H1 (cell line): ENCODE results near the gene RS1. TPM values are rescaled to one million over a fixed set of nuclear protein-coding genes. Genes with fewer than 3 reads are reported as not detected.

Source experiments
- CTCF ChIA-PET: fragments of 300-600 bp; sonication (Branson Sonifier 250); formaldehyde crosslinking; loops from one replicate; lab custom pipeline; 2021; ENCODE audit not compliant: partially characterized antibody; lab: Charles Lee
- POLR2A ChIA-PET: fragments of 300-600 bp; sonication (Branson Sonifier 250); formaldehyde crosslinking; loops from one replicate; lab custom pipeline; 2021; ENCODE audit warnings: inconsistent platforms; ENCODE audit not compliant: partially characterized antibody; lab: Charles Lee
- DNase-seq, 2 experiments: peaks; one replicate each; pipeline versions ENCODE4 v3.0.0 to v3.0.0-alpha.2; 2010 to 2022; ENCODE audit warnings: low spot score in 2 of 2, low read depth in 1 of 2, mixed read lengths in 1 of 2
- FAIRE-seq: peaks from 2 replicates; lab custom pipeline; 2011; peaks lifted over from hg19 to GRCh38; lab: Jason Lieb, UNC
- H2AFZ ChIP-seq: 2 replicates; pipeline ENCODE4 v1.8.1; 2012; ENCODE audit warnings: low read length, inconsistent platforms
- H2AK5ac ChIP-seq: 2 replicates; pipeline ENCODE4 v1.6.1; 2013; ENCODE audit warnings: low read depth, low read length
- H2BK120ac ChIP-seq: replicated peaks from 2 replicates; pipeline ENCODE3; 2013; ENCODE audit warnings: low read depth, low read length, inconsistent platforms
- H2BK12ac ChIP-seq: 2 replicates; pipeline ENCODE4 v1.6.1; 2013; ENCODE audit warnings: low read depth, low read length
- H2BK15ac ChIP-seq: 2 replicates; pipeline ENCODE4 v1.6.1; 2013; ENCODE audit warnings: low read length
- H2BK20ac ChIP-seq: 2 replicates; pipeline ENCODE4 v1.6.1; 2013; ENCODE audit warnings: low read length
- H2BK5ac ChIP-seq: 2 replicates; pipeline ENCODE4 v1.6.1; 2013; ENCODE audit warnings: low read depth, low read length
- H3K14ac ChIP-seq: 2 replicates; pipeline ENCODE4 v1.6.1; 2013; ENCODE audit warnings: inconsistent platforms; ENCODE audit not compliant: insufficient read length
- H3K18ac ChIP-seq: 2 replicates; pipeline ENCODE4 v1.6.1; 2013; ENCODE audit warnings: low read length; ENCODE audit errors: extremely low read depth
- H3K23ac ChIP-seq: 2 replicates; pipeline ENCODE4 v1.6.1; 2013; ENCODE audit warnings: inconsistent platforms; ENCODE audit not compliant: insufficient read length
- H3K23me2 ChIP-seq: 2 replicates; pipeline ENCODE4 v1.6.1; 2013; ENCODE audit warnings: low read depth, low read length
- H3K27ac ChIP-seq: 2 replicates; pipeline ENCODE4 v1.6.1; 2011; ENCODE audit warnings: low read depth, low read length, inconsistent platforms
- H3K27me3 ChIP-seq, 4 experiments: replicated peaks in 1 of 4; 1 replicate in 1 of 4; 2 replicates in 3 of 4; pipeline versions ENCODE4 v1.6.1 to v1.8.1; 2011 to 2013; ENCODE audit warnings: low read length in 3 of 4, mild to moderate bottlenecking in 3 of 4, inconsistent platforms in 2 of 4, mixed read lengths in 2 of 4, moderate library complexity in 1 of 4; ENCODE audit not compliant: control insufficient read depth in 3 of 4, insufficient read depth in 3 of 4; ENCODE audit errors: extremely low read depth in 1 of 4
- H3K36me3 ChIP-seq, 4 experiments: 2 replicates each; pipeline versions ENCODE4 v1.6.1 to v1.8.1; 2011 to 2013; ENCODE audit warnings: mild to moderate bottlenecking in 4 of 4, low read length in 3 of 4, moderate library complexity in 2 of 4, control low read depth in 1 of 4, inconsistent platforms in 1 of 4; ENCODE audit not compliant: insufficient read depth in 4 of 4, control insufficient read depth in 2 of 4
- H3K4ac ChIP-seq: replicated peaks from 2 replicates; pipeline ENCODE3; 2013; ENCODE audit warnings: low read length, low read depth, mixed read lengths, inconsistent platforms; ENCODE audit not compliant: insufficient read length
- H3K4me1 ChIP-seq, 4 experiments: replicated peaks in 1 of 4; 1 replicate in 1 of 4; 2 replicates in 3 of 4; pipeline versions ENCODE4 v1.6.1 to v1.8.1; 2011 to 2013; ENCODE audit warnings: low read length in 3 of 4, inconsistent platforms in 2 of 4, mixed read lengths in 1 of 4; ENCODE audit not compliant: insufficient read depth in 4 of 4, control insufficient read depth in 3 of 4
- H3K4me2 ChIP-seq, 2 experiments: 2 replicates each; pipeline versions ENCODE4 v1.6.1 to v1.8.1; 2011 to 2013; ENCODE audit warnings: low read depth in 2 of 2, low read length in 2 of 2, control low read depth in 1 of 2, inconsistent platforms in 1 of 2, mild to moderate bottlenecking in 1 of 2; ENCODE audit not compliant: insufficient read depth in 1 of 2
- H3K4me3 ChIP-seq, 4 experiments: fragments of 200-600, 300-600 bp in 1 of 4; sonication (generic), shearing (Covaris generic), sonication (Bioruptor Twin) in 1 of 4; 2 replicates each; pipeline versions ENCODE4 v1.5.1 to v1.8.1; 2011 to 2016; ENCODE audit warnings: low read length in 4 of 4, low read depth in 3 of 4, control low read depth in 2 of 4, inconsistent platforms in 2 of 4, mild to moderate bottlenecking in 2 of 4, mixed read lengths in 1 of 4, moderate library complexity in 1 of 4; ENCODE audit not compliant: insufficient read depth in 2 of 4; ENCODE audit errors: extremely low read depth in 1 of 4
- H3K56ac ChIP-seq: replicated peaks from 2 replicates; pipeline ENCODE3; 2013; ENCODE audit warnings: low read depth, mild to moderate bottlenecking, mixed read lengths, low read length, inconsistent platforms; ENCODE audit not compliant: insufficient read length
- H3K79me1 ChIP-seq: 2 replicates; pipeline ENCODE4 v1.6.1; 2013; ENCODE audit warnings: low read depth, low read length, control low read depth
- H3K79me2 ChIP-seq, 2 experiments: 2 replicates each; pipeline versions ENCODE4 v1.6.1 to v1.8.1; 2012 to 2013; ENCODE audit warnings: low read length in 2 of 2, mild to moderate bottlenecking in 2 of 2, inconsistent platforms in 1 of 2; ENCODE audit not compliant: insufficient read depth in 2 of 2, control insufficient read depth in 1 of 2
- H3K9ac ChIP-seq, 4 experiments: replicated peaks in 1 of 4; 1 replicate in 1 of 4; 2 replicates in 3 of 4; pipeline versions ENCODE4 v1.6.1 to v1.8.1; 2011 to 2013; ENCODE audit warnings: low read depth in 3 of 4, low read length in 3 of 4, control low read depth in 2 of 4, mild to moderate bottlenecking in 2 of 4, moderate library complexity in 2 of 4, inconsistent platforms in 1 of 4; ENCODE audit errors: extremely low read depth in 1 of 4
- H3K9me3 ChIP-seq, 2 experiments: 2 replicates each; pipeline versions ENCODE4 v1.6.1 to v1.8.1; 2012 to 2013; ENCODE audit warnings: mild to moderate bottlenecking in 2 of 2, moderate library complexity in 2 of 2, control low read depth in 1 of 2, inconsistent platforms in 1 of 2, low read depth in 1 of 2, low read length in 1 of 2, mixed read lengths in 1 of 2; ENCODE audit not compliant: insufficient read depth in 2 of 2
- H4K20me1 ChIP-seq, 2 experiments: replicated peaks in 1 of 2; 2 replicates each; pipeline versions ENCODE3 to v1.8.1; 2011 to 2013; ENCODE audit warnings: inconsistent platforms in 2 of 2, low read length in 2 of 2, mild to moderate bottlenecking in 1 of 2; ENCODE audit not compliant: insufficient read depth in 2 of 2, control insufficient read depth in 1 of 2
- H4K5ac ChIP-seq: 2 replicates; pipeline ENCODE4 v1.6.1; 2013; ENCODE audit warnings: low read length, low read depth, mixed read lengths, inconsistent platforms; ENCODE audit not compliant: insufficient read length
- H4K8ac ChIP-seq: 2 replicates; pipeline ENCODE4 v1.8.0; 2013; ENCODE audit warnings: mild to moderate bottlenecking, moderate library complexity, low read length, inconsistent platforms; ENCODE audit not compliant: insufficient read depth; ENCODE audit errors: extremely low read depth
- H4K91ac ChIP-seq: replicated peaks from 2 replicates; pipeline ENCODE3; 2013; ENCODE audit warnings: low read length, mixed read lengths, inconsistent platforms; ENCODE audit not compliant: insufficient read length
- BACH1 ChIP-seq: IDR thresholded peaks from 2 replicates; pipeline ENCODE4 v1.6.1; 2012; ENCODE audit warnings: low read length, improper control_type of control experiment
- BRCA1 ChIP-seq: IDR thresholded peaks from 2 replicates; pipeline ENCODE4 v1.6.1; 2012; ENCODE audit warnings: low read depth, low read length, improper control_type of control experiment
- CREB1 ChIP-seq: IDR thresholded peaks from 2 replicates; pipeline ENCODE4 v1.6.1; 2012; ENCODE audit warnings: inconsistent platforms
- EZH2 ChIP-seq: fragments of 200-600 bp; sonication (generic); IDR thresholded peaks from 2 replicates; pipeline ENCODE4 v1.7.1; 2012; ENCODE audit warnings: low read depth, mild to moderate bottlenecking, moderate library complexity, low read length, inconsistent platforms; ENCODE audit not compliant: severe bottlenecking
- GTF2F1 ChIP-seq: IDR thresholded peaks from 2 replicates; pipeline ENCODE4 v1.6.1; 2012; ENCODE audit warnings: low read depth, low read length, improper control_type of control experiment, borderline replicate concordance
- HDAC6 ChIP-seq: IDR thresholded peaks from one replicate; pipeline ENCODE4 v1.7.1; 2012; ENCODE audit warnings: low read depth, mild to moderate bottlenecking, inconsistent platforms, low read length, moderate library complexity
- JUN ChIP-seq: IDR thresholded peaks from 2 replicates; pipeline ENCODE4 v1.6.1; 2011; ENCODE audit warnings: low read depth, mild to moderate bottlenecking, improper control_type of control experiment, low read length
- KDM1A ChIP-seq: fragments of 200-600, 300-600 bp; sonication (generic); IDR thresholded peaks from 2 replicates; pipeline ENCODE4 v1.7.1; 2016; ENCODE audit warnings: mild to moderate bottlenecking, low read length, borderline replicate concordance
- KDM4A ChIP-seq: IDR thresholded peaks from one replicate; pipeline ENCODE4 v1.7.1; 2012; ENCODE audit warnings: low read depth, mild to moderate bottlenecking, moderate library complexity, low read length, inconsistent platforms; ENCODE audit not compliant: severe bottlenecking
- KDM5A ChIP-seq: fragments of 200-600 bp; IDR thresholded peaks from 2 replicates; pipeline ENCODE4 v1.7.1; 2012; ENCODE audit warnings: mild to moderate bottlenecking, low read length, inconsistent platforms, mixed read lengths
- SP1 ChIP-seq: IDR thresholded peaks from 2 replicates; pipeline ENCODE4 v1.6.1; 2011; ENCODE audit warnings: low read depth, low read length
- SP2 ChIP-seq: IDR thresholded peaks from 2 replicates; pipeline ENCODE4 v1.6.1; 2012; ENCODE audit warnings: mild to moderate bottlenecking, low read length, inconsistent platforms
- SUZ12 ChIP-seq: fragments of 200-600 bp; sonication (generic); IDR thresholded peaks from 2 replicates; pipeline ENCODE4 v1.6.1; 2012; ENCODE audit warnings: mild to moderate bottlenecking, inconsistent platforms, low read length, moderate library complexity, mixed read lengths
- TBP ChIP-seq: IDR thresholded peaks from 2 replicates; pipeline ENCODE4 v1.6.1; 2011; ENCODE audit warnings: low read depth, low read length, improper control_type of control experiment
- YY1 ChIP-seq: IDR thresholded peaks from 2 replicates; pipeline ENCODE4 v1.6.1; 2011; ENCODE audit warnings: low read depth, mild to moderate bottlenecking, low read length
- WGBS, 2 experiments: shearing (Covaris generic) in 1 of 2; methylation state at CpG; one replicate each; pipeline versions ENCODE4 v1.1.6 to v1.1.7; 2013 to 2015; ENCODE audit warnings: low lambda C conversion rate in 2 of 2, mixed read lengths in 2 of 2, inconsistent platforms in 1 of 2, low coverage in 1 of 2, missing lambda C conversion rate in 1 of 2; ENCODE audit not compliant: insufficient replicate concordance in 2 of 2, insufficient coverage in 1 of 2, insufficient read length in 1 of 2; ENCODE audit errors: extremely low coverage in 1 of 2, missing lambda C conversion rate in 1 of 2; 5-methylcytosine and 5-hydroxymethylcytosine counted together
- polyA plus RNA-seq, 7 experiments: library from polyadenylated mRNA; depleted of rRNA in 3 of 7; stranded (reverse) in 5 of 7; unstranded in 2 of 7; fragments of >200 nt in 5 of 7; fragments of 200-250 nt in 2 of 7; gene quantifications; 1 replicate in 5 of 7; 2 replicates in 1 of 7; 4 replicates in 1 of 7; pipeline versions ENCODE4 v1.2.1 to v1.2.3, GENCODE V29; 2011 to 2013; ENCODE audit warnings: missing spikeins in 2 of 7, mixed read lengths in 2 of 7
- total RNA-seq: library from RNA; stranded (reverse); fragmentation: NEBNext Ultra II Directional; extraction: Animal tissue kit (Norgen Biotek cat#: 25700); gene quantifications from 2 replicates; pipeline ENCODE4 v1.2.1, GENCODE V29; 2021

Gene RS1
- total and polyA plus RNA-seq, 2 of the 8 experiments (the other 6 are each of a cell fraction or from before 2014, with no cell fraction given), result 0.03 TPM; not detected in 1

DNA sequence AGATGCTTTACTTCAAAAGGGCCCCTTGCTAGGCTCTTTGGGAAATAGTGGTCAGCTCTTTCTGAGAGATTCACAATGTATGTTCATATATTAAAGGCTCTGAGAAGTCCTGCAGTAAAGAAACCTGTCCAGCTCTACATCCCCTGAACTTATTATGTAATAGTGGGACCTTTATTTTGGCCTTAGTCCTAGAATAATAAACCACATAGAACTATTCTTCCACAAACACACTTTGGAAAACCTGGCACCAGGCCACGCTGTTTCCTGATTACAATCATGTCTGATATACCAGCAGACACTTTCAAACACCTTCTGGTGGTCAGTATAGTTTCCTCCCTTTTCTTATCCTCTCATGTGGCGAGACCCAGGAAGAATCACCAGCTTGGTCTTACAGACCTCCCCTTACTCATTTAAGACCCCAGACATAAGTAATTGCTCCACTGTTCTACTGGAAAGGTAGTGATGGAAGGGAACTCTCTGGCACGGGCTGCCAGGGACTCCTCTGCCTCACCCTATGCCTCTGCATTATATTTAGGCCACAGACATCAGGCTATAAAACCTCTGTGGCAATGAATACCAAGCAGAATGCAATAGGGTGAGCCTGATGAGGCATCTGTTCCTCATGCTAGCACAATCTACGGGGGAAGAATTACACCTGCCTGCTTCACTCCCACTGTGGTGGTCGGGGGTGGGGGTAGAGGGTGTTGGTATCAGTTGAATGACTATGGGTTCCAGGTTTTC lies 29.9 kb upstream of the RS1 start:
- H3K4me2 ChIP-seq, result no peak overlapping the region
- POLR2A ChIA-PET, result interaction anchor here (1.3 kb wide), 1 partner anchor 183 kb away, joined by 3 read pairs; no protein-coding TSS in a partner anchor
- H3K4ac ChIP-seq, result no peak overlapping the region
- H3K36me3 ChIP-seq, result no peaks in the 10 kb centered on the region
- no peak overlapping the region for H3K23ac ChIP-seq
- no peaks in the 10 kb centered on the region for H3K79me1 ChIP-seq
- no peak overlapping the region for H2BK120ac ChIP-seq
- no peak overlapping the region for H3K9ac ChIP-seq
- CTCF ChIA-PET, result no interaction called here
- H3K18ac ChIP-seq, result no peak overlapping the region
- WGBS, 2 experiments, result 85% methylated on average over 4 of the region's 5 CpGs; no CpG with 5 or more reads in 1 of the 2 experiments
- H2AK5ac ChIP-seq, result no peak overlapping the region
- no peaks in the 10 kb centered on the region for H3K27me3 ChIP-seq
- no peak overlapping the region for H4K5ac ChIP-seq
- no peak overlapping the region for H2BK12ac ChIP-seq
- DNase-seq, result no peak
- H4K20me1 ChIP-seq, result no peaks in the 10 kb centered on the region
- no peak overlapping the region for H3K14ac ChIP-seq
- H3K79me2 ChIP-seq, result no peaks in the 10 kb centered on the region
- no peaks in the 10 kb centered on the region for H3K4me1 ChIP-seq
- H4K91ac ChIP-seq, result no peak overlapping the region
- H3K27ac ChIP-seq, result no peak overlapping the region
- no peak overlapping the region for H2BK20ac ChIP-seq
- H2AFZ ChIP-seq, result no peak overlapping the region
- H3K56ac ChIP-seq, result no peak overlapping the region
- no peak overlapping the region for H3K4me3 ChIP-seq
- H2BK5ac ChIP-seq, result no peak overlapping the region
- FAIRE-seq, result no peak
- no peak overlapping the region for H4K8ac ChIP-seq
- no peak overlapping the region for H2BK15ac ChIP-seq
- no peaks in the 10 kb centered on the region for H3K23me2 ChIP-seq
- H3K9me3 ChIP-seq, result no peaks in the 10 kb centered on the region
- TF ChIP-seq EZH2, result no peak
- TF ChIP-seq GTF2F1, result no peak
- no peak for TF ChIP-seq HDAC6
- no peak for TF ChIP-seq SUZ12
- no peak for TF ChIP-seq BACH1
- no peak for TF ChIP-seq TBP
- TF ChIP-seq JUN, result no peak
- no peak for TF ChIP-seq KDM5A
- TF ChIP-seq SP2, result no peak
- no peak for TF ChIP-seq BRCA1
- no peak for TF ChIP-seq KDM4A
- no peak for TF ChIP-seq CREB1
- TF ChIP-seq SP1, result no peak
- TF ChIP-seq YY1, result no peak
- TF ChIP-seq KDM1A, result no peak
